Stimulated activated CD4-positive, alpha-beta T cell treated with anti-CD3 and anti-CD28 coated beads, Interleukin-4, amount 100 ng/mL, for 24 hours (primary cell): Measurements from ENCODE around the gene PSEN2.
"Not testable (repeated sequence)": the region's sequence is repeated elsewhere in the genome, so short reads cannot be mapped to it uniquely, and the experiment has no call there.

Experiments
- DNase-seq: peaks from one replicate; pipeline ENCODE4 v3.0.0-alpha.2; 2020

The PSEN2 gene

GRCh38 chr1:226870401-226871279 is at the start of gene PSEN2:
Gene PSEN2 (plus strand): TSS chr1:226870616. CDS start chr1:226881908, 11,292 bp downstream.
- peak; percentile 51 for DNase-seq

GRCh38 chr1:226820941-226821718 is 49.3 kb upstream of the PSEN2 start:
- DNase-seq = no peak

GRCh38 chr1:226821719-226822085 is 48.7 kb upstream of the PSEN2 start:
- no peak for DNase-seq

- no peak for DNase-seq
Observed at GRCh38 chr1:226823643-226824042, 46.8 kb upstream of the PSEN2 start.

- no peak for DNase-seq
Observed at GRCh38 chr1:226825037-226825745, 45.2 kb upstream of the PSEN2 start.

- no peak for DNase-seq
Observed at GRCh38 chr1:226825746-226826100, 44.7 kb upstream of the PSEN2 start.

- no peak for DNase-seq
Observed at GRCh38 chr1:226826479-226827261, 43.7 kb upstream of the PSEN2 start.

- peak; percentile 21 for DNase-seq
Observed at GRCh38 chr1:226827458-226827857, 43.0 kb upstream of the PSEN2 start.

- DNase-seq = peak; percentile 98
Observed at GRCh38 chr1:226827968-226828513, 42.4 kb upstream of the PSEN2 start.

GRCh38 chr1:226829105-226829504 is 41.3 kb upstream of the PSEN2 start:
- no peak for DNase-seq

- no peak for DNase-seq
Observed at GRCh38 chr1:226831953-226832352, 38.5 kb upstream of the PSEN2 start.

GRCh38 chr1:226832613-226833012 is 37.8 kb upstream of the PSEN2 start:
- no peak for DNase-seq

GRCh38 chr1:226834179-226834578 is 36.2 kb upstream of the PSEN2 start:
- DNase-seq = not testable (repeated sequence)

GRCh38 chr1:226835396-226835795 is 35.0 kb upstream of the PSEN2 start:
- not testable (repeated sequence) for DNase-seq

- DNase-seq = not testable (repeated sequence)
Observed at GRCh38 chr1:226837966-226838365, 32.5 kb upstream of the PSEN2 start.

- DNase-seq = no peak
Observed at GRCh38 chr1:226838456-226838855, 32.0 kb upstream of the PSEN2 start.

GRCh38 chr1:226845624-226846023 is 24.8 kb upstream of the PSEN2 start:
- no peak for DNase-seq

- DNase-seq = no peak
Observed at GRCh38 chr1:226846786-226847185, 23.6 kb upstream of the PSEN2 start.

- not testable (repeated sequence) for DNase-seq
Observed at GRCh38 chr1:226854548-226854947, 15.9 kb upstream of the PSEN2 start.

GRCh38 chr1:226862890-226863289 is 7.5 kb upstream of the PSEN2 start:
- no peak for DNase-seq

GRCh38 chr1:226863446-226863845 is 7.0 kb upstream of the PSEN2 start:
- DNase-seq = no peak

GRCh38 chr1:226864311-226864710 is 6.1 kb upstream of the PSEN2 start:
- no peak for DNase-seq
